NT2/D1 (cell line): Measurements from ENCODE around the gene ARL16.

Source experiments
- SUZ12 ChIP-seq: IDR thresholded peaks from 2 replicates; pipeline ENCODE4 v1.6.1; 2011; ENCODE audit not compliant: insufficient read length, insufficient read depth; ENCODE audit errors: extremely low read depth
- YY1 ChIP-seq: IDR thresholded peaks from 2 replicates; pipeline ENCODE4 v1.6.1; 2011; ENCODE audit not compliant: insufficient read length, insufficient read depth
- ZNF274 ChIP-seq: IDR thresholded peaks from 2 replicates; pipeline ENCODE4 v1.6.1; 2011; ENCODE audit warnings: mild to moderate bottlenecking, low read depth, low read length

- no peak for TF ChIP-seq YY1
- no peak for TF ChIP-seq SUZ12
- TF ChIP-seq ZNF274: no peak
These were observed 46.9 kb downstream of the ARL16 start, which contains the start of the genes NPLOC4 and TSPAN10 for GRCh38 chr17:81636505-81637288.
